Ishikawa (cell line): Measurements from ENCODE around the gene MOCS3.

ENCODE experiments used
- CREB1 ChIP-seq: IDR thresholded peaks from 2 replicates; pipeline ENCODE4 v1.6.1; 2012; ENCODE audit warnings: low read depth
- EP300 ChIP-seq: IDR thresholded peaks from 2 replicates; pipeline ENCODE4 v1.6.1; 2012; ENCODE audit warnings: borderline replicate concordance
- RAD21 ChIP-seq: IDR thresholded peaks from 2 replicates; pipeline ENCODE4 v1.6.1; 2012; ENCODE audit warnings: low read depth
- TAF1 ChIP-seq: IDR thresholded peaks from 2 replicates; pipeline ENCODE4 v1.6.1; 2012; ENCODE audit warnings: low read depth, mild to moderate bottlenecking
- TEAD4 ChIP-seq: IDR thresholded peaks from 2 replicates; pipeline ENCODE4 v1.6.1; 2012
- ZBTB7A ChIP-seq: IDR thresholded peaks from 2 replicates; pipeline ENCODE4 v1.6.1; 2012; ENCODE audit warnings: low read depth
- TF ChIP-seq, protein P1 (sequence below): IDR thresholded peaks from 2 replicates; pipeline ENCODE4 v1.6.1; 2012

DNA sequence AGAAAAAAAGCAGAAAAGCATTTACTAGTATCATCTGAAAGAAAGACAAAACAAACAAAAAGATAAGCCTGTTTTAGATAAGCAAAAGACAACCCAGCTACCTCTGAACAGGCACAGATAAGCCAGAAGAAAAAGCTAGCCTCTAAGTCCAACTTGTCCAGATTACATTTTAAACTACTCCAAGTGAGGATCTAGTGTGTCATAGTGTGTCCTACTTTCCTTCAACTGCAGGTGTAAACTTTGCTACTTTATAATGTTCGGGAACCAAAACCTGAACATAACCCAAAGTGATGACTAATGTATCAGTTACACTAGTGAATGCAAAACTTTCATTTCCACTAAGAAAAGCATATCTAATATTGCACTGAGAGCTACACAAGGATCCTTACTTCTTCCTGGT lies 46.9 kb upstream of the MOCS3 start:
- TF ChIP-seq TEAD4 (no peak), ZBTB7A (no peak), TAF1 (no peak), RAD21 (no peak), EP300 (no peak), CREB1 (no peak)
- TF ChIP-seq, protein P1, sequence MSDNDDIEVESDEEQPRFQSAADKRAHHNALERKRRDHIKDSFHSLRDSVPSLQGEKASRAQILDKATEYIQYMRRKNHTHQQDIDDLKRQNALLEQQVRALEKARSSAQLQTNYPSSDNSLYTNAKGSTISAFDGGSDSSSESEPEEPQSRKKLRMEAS = no peak
